GM21528 (cell line): ENCODE measurements around the gene OXGR1.
A peak's percentile ranks its signal among the peaks of the same experiment; 100 is the strongest.
"Not testable (repeated sequence)": the region's sequence is repeated elsewhere in the genome, so short reads cannot be mapped to it uniquely, and the experiment has no call there.

ENCODE experiments used
- ATAC-seq: cut with Tn5 transposase; IDR thresholded peaks from one replicate; pipeline ENCODE4 v1.9.1; 2021; ENCODE audit warnings: mild to moderate bottlenecking, moderate library complexity; ENCODE audit not compliant: unreplicated experiment, low FRiP score

Gene OXGR1

DNA sequence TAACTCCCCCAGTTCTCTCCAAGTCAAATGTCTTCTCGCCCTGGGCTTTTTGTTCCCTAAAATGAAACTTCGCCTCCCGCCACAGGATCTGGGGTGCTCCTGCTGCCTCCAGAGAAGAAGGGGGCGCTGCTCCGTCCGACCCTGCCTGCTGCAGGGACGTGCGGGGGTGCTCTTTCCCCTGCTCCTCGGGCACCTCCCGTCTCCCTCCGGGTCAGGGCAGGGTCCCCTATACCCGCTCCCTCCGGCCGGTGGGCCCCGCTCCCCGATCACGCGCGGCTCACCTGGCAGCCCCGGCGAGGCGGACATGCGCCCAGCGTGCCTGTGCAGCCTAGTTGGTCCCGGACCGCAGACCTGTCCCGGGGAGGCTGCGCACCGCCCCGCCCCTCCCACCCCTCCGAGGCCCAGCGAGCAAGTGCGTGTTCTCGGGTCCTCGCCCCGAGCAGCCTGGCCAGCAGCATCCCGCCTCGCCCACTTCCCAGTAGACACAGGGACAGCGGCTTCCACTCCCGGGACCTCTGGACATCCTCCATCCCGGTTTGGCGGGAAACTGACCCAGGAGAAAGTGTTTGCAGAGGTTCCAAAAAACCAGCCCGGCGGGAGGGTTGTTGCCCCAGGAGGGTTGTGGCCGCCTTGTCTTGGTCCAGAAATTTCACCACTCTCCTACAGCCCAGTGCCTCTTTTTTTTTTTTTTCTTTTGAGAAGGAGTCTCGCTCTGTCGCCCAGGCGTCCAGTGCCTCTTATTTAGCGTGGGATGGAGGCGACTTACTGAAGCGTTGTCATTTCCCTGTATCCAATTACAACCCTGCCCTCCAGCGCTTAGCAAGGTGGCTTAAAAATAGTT is at the start of gene OXGR1:
Gene OXGR1, minus strand, starts transcription at position 460 of the 841 bp plus-strand sequence. CDS start 6,717 bp downstream, outside the sequence.
- no peak for ATAC-seq

DNA sequence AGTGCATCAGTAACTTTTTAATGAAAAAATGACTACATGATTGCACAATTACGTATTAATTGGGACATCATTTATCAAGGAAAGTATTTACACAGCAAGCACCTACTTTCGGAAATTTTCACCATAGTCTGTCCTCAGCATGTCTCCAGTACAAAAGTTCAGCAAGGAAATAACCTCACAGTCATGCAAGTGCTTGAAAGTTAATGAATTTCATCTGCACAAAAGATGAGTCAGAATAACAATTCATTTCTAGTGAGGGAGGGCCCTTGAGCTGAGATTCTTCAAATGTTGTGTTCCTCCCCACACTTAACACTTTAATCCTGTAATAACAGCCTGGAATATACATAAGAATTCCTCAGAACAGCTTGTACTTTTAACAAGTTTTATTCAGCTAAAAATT is 49.0 kb upstream of the OXGR1 start:
- ATAC-seq: no peak

DNA sequence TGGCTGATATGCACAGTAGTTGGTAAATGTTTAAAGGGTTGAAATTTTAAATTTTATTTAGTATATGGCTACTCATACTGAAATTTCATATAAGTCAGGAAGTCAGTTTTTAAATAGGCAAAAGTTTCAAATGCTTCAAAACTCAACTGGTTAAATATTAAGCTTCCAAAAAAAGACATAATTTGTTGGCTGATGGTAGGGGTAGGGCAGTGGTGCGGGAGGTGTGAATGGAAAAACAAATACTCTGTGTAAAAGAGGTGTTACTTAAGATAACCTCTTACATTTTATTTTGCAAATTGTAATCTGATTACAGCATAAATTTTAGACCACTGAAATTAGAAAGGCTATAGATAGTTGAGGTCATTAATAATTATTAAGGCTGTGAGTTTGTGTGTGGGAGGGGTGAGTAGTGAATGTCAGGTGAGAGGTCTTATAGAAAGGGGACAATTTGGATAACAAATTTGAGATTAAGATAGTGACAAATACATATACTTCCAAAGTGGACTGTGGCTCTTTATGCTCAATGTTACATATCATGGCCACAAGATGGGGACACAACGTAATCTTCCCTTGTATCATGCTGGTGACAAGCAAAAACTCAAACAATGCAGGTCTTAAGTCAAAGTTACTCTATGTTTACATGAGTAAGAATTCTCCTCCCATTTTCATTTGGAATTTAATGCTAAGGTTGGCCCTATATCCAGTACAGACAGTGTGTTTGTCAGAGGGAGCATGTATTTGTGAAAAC is 36.6 kb upstream of the OXGR1 start:
- ATAC-seq: no peak

DNA sequence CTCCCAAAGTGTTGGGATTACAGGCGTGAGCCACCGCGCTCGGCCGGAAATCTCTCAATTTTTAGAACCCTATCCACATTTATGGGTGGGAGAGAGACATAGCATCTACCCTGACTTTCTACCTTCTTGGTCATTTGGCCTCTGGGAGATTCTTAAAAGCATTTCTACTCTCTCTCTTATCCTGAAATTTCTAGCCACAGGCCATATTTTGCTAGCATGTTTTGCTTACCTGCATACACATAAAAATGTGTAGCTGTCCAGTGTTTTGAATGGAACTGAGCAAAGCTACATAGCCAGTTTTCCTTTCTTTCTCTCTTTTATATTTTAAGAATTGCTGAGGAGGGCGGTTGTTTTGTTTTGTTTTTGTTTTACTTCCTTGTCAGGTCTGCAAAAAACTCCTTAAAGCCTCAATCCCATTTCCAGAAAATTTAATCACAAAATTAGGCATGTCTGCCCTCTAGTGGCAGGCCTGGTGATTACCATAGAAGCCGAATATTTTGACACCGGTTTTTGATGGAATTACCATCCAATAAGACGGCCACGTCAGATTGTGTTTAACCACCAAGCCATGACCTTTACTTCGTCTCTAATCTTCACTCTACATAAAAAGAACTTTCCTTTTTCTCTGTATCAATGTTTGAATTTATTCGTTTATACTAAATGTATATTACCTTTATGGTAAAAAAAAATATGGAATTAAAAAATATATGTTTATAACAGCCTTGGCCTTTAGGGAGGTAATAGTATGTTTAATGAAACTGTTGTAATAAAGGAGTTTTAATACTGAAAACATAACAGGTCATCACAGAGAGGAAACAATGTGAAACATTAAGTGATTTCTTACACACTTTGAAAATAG is 34.4 kb upstream of the OXGR1 start:
- no peak for ATAC-seq

DNA sequence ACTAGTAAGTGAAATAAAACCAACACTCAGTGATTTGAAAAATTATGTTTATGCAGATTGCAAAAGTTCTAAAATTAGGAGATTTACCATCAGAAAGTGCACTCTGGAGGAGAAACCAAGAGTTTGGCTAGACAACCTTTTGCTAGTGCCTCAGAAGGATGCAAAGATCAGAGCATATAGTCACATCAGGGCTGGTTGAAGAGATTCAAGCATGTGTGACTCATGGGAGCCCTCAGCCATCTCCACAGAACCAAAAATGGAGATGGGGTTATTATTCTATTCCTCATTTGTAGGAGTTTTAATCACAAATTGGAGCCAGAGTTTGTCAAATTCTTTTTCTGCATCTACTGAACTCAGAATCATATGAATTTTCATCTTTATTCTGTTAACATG is 32.9 kb upstream of the OXGR1 start:
- no peak for ATAC-seq

DNA sequence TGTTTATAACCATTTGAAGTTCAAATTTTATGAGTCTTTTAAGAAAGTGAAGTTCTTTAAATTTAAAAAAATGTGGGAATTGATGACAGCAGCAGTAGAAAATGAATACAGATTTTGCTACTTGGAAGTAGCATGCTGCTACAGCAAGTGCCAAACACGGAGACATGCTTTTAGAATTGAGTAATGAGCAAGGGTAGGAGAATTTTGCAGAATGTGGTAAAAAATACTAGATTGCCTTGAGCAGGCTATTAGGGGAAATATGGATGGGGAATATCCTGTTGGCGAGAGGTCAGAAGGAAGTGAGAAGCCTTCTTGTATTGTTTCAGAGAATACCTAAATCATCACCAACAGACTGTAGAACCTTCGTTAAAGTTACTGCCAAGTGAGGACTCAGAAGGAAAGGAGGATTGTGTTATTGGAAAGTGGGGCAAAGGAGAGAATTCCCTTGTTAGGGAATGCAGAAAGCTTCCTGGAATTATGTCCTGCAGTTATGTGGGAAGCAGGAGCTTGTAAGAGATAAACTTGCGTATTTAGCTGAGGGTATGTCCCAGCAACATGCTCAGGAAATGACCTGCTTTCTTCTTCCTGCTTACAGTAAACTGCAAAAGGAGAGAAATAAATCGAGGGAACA is 32.4 kb upstream of the OXGR1 start:
- ATAC-seq: no peak

DNA sequence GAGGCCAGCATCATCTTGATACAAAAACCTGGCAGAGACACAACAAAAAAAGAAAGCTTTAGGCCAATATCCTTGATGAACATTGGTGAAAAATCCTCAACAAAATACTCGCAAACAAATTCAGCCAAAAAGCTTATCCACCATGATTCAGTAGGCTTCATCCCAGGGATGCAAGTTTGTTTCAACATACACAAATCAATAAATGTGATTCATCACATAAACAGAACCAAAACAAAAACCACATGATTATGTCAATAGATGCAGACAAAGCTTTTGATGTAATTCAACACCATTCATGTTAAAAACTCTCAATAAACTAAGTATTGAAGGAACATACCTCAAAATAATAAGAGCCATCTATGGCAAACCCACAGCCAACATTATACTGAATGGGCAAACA is 29.5 kb upstream of the OXGR1 start:
- ATAC-seq: not testable (repeated sequence)

DNA sequence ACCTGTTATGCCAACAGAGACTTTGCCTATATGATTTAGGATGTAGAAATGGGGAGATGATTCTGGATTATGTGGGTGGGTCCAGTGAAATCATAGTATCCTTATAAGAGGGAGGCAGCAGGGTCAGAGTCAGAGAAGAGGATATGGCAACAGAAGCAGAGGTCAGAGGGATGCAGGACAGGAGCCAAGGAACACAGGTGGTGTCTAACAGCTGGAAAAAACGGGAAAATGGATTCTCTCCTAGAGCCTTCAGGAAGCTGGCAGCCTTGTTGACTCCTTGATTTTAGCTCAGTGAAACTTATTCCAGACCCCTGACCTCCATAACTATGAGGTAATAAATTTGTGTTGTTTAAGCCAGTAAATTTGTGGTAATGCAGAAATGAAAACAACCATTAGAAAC is 28.8 kb upstream of the OXGR1 start:
- ATAC-seq: no peak

DNA sequence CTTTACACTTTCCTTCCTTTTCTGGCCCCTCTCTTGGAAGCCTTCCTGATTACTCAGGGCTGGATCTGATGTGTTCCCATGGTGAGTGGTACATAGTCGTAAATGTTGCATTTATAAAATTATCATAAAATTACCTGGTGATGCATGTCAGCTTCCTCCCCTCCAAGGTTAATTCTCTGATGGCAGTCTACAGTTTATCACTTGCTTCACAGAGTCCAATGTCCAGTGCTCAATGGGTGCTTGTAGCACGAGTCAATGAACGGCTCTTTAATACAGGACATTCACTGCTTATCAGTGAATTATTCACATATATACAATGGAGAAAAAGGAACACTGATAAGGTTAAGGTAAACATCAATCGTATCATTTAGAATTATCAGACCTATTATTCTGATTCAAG is 27.0 kb upstream of the OXGR1 start:
- no peak for ATAC-seq

DNA sequence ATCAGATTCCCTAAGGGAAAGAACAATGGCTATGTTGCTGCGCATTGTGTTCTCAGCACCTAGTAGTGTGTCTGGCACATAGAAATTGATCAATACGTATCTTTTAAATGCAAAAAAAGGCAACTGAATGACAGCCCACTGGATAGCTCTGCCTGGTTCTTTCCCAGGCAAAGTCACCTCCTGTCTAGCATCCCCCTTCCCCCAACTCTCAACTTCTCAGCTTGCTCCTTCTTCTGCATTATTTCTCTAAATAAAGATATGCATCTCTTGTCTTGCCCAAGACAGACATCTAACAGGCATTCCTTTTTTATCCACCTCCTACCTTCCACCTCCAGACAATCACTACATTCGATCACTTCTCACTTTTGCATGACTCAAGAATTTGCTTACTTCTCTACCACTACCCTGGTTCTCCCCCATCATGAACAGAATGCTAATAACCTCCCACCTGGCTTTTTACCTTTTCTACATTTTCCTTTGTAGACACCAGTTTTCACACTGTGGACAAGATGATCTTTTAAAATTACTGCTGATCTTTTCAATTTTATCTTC is 26.5 kb upstream of the OXGR1 start:
- ATAC-seq: no peak

DNA sequence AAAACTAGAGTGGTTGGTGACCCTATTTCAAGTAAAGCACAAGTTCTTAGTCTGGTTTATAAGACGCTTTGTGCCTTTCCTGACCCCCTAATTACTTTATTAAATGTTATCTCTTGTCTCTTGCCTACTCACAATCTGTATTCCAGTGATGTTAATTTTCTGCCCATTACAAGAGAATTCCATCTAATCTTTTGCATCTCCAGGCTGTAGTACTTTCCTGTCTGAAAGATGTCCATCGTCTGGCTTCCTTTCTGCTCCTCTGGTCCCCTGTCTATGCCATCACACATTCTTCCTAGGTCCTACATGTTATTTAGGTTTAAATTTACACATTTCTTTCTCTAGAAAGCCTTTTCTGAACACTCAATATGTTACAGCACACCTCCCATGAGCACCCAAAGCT is 25.9 kb upstream of the OXGR1 start:
- ATAC-seq: no peak

DNA sequence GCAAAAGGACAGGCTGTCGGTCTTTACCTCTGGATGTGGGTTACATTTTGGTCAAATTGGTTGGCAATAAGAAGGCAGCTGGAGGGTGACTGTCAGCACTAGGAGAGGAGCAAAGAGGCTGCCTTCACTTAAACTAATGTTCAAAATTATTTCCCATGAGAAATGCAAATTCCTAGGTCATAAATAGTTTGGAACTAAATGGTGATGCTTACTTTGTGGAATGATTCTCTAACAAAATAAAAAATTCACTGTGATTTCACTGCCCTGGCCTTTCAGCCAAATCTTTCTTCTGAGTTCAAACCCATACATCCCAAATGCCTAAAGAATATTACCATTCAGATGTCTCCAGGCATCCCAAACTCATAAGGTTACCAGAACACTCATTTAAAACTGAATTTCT is 25.0 kb upstream of the OXGR1 start:
- no peak for ATAC-seq

DNA sequence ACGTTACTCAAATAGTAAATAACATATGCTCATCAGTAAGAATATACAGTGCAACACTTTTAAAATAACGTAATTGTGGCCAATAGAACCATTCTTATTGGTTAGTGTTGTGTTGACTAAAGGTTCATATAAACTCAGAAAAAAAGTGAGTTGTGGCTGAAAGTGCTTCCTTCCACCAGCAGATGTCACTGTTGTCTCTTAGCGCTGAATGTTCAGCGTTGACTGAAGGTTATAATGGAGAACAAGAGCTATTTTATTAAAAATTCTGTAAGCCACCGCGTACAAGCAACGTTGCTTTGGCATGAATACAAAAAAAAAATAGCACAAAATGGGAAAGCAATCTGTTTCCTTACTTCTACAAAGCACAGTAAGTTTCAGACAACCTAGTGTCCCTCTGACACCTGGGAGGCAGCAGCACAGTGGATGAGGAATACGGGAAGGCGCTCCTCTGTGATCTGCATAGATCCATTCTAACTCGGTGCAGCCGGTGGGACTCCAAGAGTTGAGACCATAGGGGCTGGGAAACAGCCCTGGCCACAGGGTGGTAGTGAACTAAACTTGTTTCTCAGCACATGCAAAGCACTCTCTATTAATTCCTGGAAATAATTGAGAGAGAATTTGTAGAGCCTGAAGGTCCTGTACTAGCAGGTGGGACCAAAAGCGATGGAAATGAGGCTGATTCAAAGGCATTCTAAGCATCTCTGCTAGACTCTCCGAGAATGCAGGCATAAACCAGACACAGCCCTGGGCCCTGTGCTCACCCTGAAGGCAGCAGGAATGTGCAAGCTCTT is 23.9 kb upstream of the OXGR1 start:
- ATAC-seq: peak; percentile 97

DNA sequence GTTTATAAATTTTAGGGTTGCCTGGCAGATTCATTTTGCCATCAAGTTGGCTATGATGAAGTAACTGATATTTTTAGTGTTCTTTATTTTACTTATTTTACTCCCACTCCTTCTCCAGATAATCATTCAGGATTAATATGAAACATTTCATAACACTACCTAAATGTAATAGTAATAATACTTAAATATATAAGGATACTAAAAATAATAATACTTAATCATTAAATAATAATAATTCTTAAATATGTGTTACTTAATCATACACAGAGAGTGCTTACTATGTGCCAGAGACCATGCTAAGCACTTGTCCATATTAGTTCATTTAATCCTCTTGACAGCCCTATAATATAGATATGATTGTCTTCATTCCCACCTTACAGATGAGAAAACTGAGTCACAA is 23.0 kb upstream of the OXGR1 start:
- ATAC-seq: no peak

DNA sequence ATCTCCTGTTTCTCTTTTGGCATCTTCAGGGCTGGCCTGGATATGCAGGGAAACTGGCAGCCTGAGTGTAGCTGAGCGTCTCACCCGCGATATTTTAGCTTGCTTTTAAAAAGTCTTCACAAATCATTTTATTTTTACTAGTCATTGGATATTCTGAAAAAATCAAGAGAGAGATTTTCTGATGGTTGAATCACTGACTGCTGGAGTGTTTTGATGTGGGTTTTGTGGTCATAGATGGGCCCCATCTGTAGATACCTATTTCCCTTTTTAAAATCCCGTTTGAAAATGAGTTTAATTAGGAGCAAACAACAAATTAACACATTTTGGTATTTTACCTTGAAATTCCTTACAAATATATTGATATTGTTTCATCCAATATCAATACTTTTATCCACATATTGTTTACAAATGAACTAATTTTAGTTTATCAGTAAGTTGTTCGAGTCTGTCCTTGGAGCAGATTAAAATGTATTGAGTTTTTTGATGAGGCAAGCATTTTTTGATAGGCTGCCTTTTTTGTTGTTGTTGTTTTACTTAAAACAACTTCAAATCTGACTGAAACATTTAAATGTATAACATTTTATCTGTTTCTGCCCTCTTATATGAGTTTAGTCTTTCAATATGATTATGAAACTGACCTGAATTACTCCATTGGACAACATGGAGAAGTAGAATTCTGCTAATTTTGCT is 21.5 kb upstream of the OXGR1 start:
- no peak for ATAC-seq

DNA sequence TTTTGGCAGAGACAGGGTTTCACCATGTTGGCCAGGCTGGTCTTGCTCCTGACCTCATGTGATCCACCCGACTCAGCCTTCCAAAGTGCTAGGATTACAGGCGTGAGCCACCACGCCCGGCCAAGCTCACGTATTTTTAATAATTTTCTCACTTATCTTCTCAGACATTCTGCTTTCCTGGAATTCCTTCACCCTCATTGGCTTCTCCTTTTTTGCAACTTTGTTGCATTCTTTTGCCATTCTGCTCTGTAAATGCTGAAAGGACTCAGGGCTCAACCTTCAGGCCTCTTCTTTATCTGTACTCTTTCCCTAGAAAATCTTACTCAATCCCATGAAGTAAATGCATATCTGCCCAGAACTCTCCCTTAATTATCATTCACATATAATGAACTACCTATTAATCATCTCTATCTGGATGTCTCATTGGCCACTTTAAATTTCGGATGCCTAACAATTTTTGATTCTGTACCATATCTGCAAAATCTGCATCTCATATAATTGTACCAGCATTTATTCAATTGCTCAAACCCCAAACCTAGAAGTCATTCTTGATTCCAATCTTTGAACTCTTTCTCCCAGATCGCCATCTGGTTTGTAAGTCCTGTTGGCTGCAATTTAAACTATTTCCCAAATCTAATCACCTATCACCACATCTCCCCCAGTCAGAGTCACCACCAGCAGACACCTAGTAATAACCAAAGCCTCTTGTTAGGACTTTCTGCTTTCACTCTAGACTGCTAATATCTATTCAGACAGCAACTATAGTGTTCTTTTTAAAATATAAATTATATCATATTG is 18.2 kb upstream of the OXGR1 start:
- ATAC-seq: no peak

DNA sequence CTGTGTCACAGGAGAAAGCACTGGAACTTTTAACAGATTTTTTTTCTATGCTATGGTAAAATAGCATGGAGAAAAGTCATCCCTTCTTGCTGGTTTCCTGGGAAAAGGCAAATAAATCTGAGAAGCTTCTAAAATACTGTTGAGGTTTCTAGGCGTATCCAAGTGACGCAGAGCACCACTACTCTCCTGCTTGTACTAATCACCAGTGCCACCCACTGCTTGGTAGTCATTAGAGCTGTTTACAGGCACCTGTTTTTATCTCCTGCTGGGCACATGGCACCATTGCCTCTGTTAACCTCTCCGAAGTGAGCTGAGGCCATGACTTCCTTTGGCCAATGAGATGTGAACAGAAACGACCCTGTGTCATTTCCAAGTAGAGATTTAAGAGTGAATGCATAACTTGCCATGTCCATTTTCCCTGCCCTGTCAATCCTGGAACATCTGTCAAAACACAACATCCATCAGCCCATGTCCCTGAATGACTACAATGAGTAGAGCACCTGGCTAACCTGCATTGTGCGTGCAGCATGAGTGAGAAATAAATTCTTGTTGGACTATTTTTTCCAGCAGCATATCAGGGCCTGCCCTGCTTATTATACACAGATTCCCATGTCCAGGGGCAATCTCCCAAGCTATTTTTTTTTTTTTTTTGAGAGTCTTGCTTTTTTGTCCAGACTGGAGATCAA is 17.3 kb upstream of the OXGR1 start:
- ATAC-seq: no peak

DNA sequence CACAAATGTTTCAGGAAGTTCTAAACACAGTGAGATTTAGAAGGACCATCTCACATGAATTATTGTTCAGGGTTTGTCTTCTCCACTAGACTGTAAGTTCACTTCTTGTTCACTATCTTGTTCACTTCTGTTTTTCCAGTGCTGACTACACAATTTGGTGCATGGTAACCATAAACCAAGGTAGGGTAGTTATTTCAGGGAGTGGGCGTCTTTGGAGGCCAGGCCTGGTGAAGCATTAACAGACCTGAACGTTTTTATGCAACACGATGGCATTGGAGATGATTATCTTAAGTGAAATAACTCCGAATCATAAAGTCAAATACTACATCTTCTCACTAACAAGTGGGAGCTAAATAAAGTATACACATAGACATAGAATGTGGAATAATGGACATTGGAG is 14.4 kb upstream of the OXGR1 start:
- ATAC-seq: no peak
